Stimulated activated CD8-positive, alpha-beta memory T cell treated with anti-CD3 and anti-CD28 coated beads, Interleukin-4, amount 100 ng/mL, for 4 hours (primary cell): ENCODE measurements around the gene TSEN54.
"Not testable (repeated sequence)": the region's sequence is repeated elsewhere in the genome, so short reads cannot be mapped to it uniquely, and the experiment has no call there.

Experiments
- DNase-seq, 2 donors: peaks; one replicate each; pipeline ENCODE4 v3.0.0-alpha.2; 2020; ENCODE audit warnings: low read depth in 2 of 2, low spot score in 1 of 2

Gene TSEN54

DNA sequence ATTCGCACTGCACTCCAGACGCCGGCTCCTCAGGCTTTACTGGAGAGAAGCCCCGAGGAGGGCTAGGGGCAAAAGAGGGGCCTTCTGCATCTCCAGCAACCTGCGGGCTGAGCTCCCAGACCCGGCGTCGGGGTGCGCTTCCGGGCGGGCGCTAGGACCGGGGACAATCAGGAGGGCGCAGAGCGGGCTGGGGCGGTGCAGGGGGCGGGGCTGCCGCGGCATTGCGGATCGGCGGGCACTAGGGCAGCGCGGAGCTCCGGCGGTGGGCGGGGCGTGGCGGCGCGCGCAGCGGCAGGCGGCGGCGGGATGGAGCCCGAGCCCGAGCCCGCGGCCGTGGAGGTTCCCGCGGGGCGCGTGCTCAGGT is at the start of gene TSEN54:
TSEN54 (plus strand) TSS at position 274 of the 364 bp plus-strand sequence; CDS start at position 307, 33 bp downstream.
- DNase-seq: peak; percentile 85 to 91

DNA sequence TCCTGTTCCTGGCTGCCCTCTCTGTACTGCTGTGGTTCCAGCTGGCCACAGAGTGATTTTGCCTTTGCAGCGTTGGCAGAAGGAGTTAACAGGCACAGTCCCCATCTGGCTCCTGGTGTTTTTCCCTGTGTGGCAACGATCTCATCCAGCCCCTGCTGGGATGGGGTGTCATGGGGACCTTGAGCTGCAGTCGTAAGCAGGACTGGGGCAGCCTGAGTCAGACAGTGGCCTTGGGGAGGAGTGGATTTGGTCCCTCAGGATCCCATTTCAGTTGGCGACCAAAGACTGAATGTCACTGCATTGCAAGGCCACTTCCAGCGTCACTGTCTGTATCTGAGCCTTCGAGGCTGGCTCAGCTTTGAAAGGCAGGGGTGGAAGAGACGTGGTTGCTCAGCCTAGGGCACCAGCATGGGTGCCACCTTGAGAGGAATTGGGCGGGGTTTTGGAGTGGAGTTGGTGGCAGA is 48.0 kb upstream of the TSEN54 start:
- DNase-seq: no peak

- no peak for DNase-seq
Observed at GRCh38 chr17:75468779-75469373, 47.5 kb upstream of the TSEN54 start.

GRCh38 chr17:75471207-75471606 is 45.1 kb upstream of the TSEN54 start:
- no peak for DNase-seq

DNA sequence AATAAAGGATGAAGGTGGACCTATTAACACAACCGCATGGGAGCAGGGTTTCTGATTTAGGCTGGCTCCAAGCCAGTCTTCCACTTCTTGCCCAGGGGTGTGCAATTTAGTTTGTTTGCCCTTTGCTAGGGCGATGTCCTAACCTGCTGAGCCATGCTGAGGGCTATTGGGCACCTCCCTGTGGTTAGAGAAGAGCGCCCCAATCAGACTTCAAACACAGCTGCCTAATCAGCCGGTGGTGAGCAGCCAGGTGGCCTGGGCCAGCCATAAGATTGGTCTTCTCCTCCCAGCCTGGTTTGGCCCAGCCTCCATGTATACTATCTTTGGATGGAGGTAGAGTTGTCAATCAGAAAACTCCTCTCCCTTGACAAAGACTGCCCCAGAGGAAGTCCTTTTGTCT is 44.2 kb upstream of the TSEN54 start:
- DNase-seq: no peak

DNA sequence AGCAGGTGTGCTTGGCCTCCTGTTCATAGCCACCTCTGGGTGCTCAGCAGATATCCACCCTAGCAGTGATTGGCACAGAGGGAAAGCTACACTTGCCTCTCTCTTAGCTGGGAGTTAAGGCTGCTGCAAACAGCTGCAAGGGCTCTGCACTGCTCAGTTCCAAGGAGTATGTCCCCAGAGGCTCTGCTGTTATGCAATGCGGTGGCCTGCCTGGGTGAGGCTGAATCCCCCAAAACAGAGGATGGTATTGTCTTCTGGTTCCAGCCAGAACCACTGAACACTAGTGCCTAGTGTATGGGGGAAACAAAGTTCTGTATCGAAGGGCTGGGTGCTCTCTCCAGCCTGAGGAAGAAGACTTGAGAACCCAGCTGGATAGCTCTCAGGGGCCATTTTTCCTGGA is 43.1 kb upstream of the TSEN54 start:
- DNase-seq: no peak

GRCh38 chr17:75474736-75475135 is 41.6 kb upstream of the TSEN54 start:
- DNase-seq: no peak

GRCh38 chr17:75475144-75475835 is 41.0 kb upstream of the TSEN54 start:
- no peak for DNase-seq

DNA sequence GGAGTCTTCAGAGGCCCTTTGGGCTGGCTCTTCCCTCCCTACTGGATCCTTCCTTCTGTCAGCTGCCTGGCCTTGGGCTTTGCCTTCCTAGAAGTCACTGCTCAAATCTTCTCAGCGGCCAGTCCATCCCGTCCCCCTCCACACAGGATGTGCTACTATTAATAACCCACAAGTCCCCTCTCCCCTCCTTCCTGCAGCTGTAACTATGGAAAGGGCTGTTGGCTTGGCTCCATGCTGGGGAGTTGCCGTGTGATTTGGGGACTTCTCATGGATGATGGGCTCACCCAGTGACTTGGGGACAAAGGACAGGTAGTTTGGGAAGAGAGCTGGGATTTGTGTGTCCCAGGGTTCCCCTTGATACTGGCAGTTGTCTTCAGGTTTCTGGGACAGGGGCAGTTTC is 40.5 kb upstream of the TSEN54 start:
- DNase-seq: no peak

GRCh38 chr17:75476271-75476671 is 40.1 kb upstream of the TSEN54 start:
- no peak for DNase-seq

DNA sequence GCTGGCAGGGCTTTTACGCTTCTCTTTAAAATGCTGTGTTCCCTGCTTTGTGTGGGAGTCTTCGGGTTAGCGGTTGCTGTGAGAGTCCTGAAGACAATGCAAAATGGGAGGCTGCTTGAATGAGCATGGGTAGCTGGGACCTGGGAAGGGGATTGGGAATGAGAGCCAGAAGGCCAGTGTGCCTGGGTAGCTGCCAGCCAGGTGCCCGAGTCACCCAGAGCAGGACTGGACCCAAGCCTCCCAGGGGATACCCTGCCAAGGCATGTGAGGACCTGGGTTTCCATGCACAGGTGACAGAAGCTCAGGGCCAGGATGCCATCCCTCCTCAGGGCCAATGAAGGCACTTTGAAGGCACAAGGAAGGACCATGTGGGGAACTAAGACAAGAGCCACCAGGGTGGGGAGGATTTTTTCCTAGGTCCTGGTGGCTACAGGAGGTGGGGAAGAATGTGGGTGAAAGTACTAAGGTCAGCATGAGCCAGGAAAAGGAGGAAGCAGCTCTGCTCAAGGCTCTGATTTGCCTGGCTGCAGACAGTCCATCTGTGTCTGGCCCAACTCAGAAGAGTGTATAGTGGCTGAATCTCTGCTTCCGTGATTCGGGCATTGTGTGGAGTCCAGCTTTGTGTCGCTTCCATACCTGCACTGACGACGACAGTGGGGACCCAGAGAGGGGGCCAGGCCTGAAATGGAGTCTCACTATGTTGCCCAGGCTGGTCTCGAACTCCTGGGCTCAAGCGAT is 39.4 kb upstream of the TSEN54 start:
- DNase-seq: no peak

DNA sequence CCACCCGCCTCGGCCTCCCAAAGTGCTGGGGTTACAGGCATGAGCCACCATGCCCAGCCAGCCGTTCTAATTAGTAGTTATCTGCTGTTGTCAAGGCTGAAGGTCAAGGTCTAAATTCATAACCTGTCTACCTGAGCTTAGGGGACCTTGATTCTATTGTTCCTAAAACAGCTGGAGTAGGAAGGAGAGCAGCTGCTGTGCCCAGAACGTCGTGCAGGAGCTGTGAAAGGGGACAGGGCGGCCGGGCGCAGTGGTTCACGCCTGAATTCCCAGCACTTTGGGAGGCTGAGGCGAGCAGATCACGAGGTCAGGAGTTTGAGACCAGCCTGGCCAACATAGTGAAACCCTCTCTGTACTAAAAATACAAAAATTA is 38.9 kb upstream of the TSEN54 start:
- DNase-seq: not testable (repeated sequence)

DNA sequence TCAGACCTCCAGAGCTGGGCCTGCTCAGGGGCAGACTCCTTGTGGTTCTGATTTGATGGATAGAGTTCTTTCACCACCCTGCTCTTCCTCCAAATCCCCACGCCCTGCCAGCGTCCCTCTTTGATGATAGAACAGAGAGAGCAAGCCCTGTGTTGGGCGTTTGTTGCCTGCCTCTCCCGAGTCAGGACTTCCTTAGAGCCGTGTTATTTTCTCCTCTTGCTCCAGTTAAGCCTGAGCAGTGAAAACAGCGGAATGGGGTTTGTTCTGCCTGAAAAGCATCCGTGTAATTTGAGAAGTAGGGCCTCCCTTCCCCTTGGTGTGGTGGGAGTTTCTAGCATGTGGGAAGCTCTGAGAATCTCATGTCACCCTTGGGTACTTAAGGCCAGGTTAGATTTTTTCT is 37.8 kb upstream of the TSEN54 start:
- DNase-seq: no peak

GRCh38 chr17:75480281-75480680 is 36.0 kb upstream of the TSEN54 start:
- DNase-seq: no peak

GRCh38 chr17:75481194-75482068 is 34.9 kb upstream of the TSEN54 start:
- no peak for DNase-seq

DNA sequence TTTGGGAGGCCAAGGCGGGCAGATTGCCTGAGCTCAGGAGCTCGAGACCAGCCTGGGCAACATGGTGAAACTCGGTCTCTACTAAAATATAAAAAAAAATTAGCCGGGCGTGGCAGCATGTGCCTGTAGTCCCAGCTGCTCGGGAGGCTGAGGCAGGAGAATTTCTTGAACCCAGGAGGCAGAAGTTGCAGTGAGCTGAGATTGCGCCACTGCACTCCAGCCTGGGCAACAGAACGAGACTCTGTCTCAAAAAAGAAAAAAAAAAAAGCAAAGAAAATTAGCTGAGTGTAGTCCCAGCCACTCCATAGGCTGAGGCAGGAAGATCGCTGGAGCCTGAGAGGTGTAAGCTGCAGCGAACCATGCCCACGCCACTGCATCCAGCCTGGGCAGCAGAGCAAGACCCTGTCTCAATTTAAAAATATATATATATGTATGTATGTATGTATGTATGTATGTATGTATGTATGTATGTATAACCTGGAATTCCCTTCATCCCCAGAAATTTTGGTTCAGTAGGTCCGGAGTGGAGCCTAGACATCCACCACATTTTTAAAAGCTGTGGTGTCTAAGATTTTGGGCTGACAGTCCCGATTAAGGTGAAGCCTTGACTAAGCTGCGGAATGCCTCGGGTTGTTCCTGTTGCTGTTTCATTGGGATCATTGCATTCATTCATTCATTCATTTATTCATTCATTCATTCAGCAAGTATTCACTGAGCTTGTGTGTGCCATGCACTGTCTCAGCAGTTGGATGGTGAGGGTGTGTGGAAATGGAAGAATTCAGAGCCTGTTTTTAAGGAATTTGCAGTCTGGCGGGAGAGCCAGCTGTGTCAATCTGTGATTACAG is 34.0 kb upstream of the TSEN54 start:
- no peak for DNase-seq

GRCh38 chr17:75485688-75486087 is 30.6 kb upstream of the TSEN54 start:
- DNase-seq: no peak

- no peak for DNase-seq
Observed at GRCh38 chr17:75486151-75486550, 30.2 kb upstream of the TSEN54 start.

- DNase-seq: no peak
Observed at GRCh38 chr17:75486951-75487350, 29.4 kb upstream of the TSEN54 start.

DNA sequence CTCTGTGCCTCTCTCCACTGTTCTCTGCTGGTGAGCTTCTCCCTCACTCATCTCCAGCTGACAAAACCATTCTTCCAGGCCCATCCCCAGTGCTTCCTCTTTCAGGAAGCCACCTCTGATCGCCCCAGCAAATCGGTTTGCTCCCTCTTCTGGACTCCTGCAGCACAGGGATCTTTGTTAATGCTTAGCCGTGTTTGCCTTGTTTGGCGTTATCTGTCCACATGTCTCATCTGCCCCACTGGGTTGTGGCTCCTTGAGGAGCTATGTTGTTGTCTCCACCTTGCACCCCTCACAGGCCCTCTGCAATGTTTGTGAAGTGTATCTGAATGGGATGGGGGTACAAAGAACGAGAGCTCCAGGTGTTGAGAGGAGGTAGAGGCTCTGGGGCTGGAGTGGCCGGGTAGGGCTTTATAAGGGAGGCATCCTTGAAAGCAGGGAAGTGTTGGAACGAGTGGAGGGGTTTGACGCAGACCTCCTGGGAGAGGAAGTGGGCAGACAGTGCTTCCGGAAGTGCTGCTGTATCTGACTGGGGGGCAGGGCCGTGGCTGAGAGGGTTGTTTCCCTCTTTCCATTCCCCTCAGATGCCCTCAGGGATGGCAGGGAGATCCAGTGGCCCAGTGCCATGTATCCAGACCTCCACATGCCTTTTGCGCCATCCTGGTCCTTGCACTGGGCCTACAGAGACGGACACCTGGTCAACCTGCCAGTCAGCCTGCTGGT is 28.8 kb upstream of the TSEN54 start:
- peak; percentile 3 to 10 for DNase-seq
